GM12874 (cell line): ENCODE results near the gene PATL2.

ENCODE experiments used
- CTCF ChIP-seq: IDR thresholded peaks from 2 replicates; pipeline ENCODE4 v1.5.1; 2011; ENCODE audit warnings: low read depth, mild to moderate bottlenecking, control low read depth, low read length, moderate library complexity; ENCODE audit not compliant: insufficient read depth

PATL2 gene

GRCh38 chr15:44654858-44655257 lies 56.3 kb downstream of the PATL2 start:
- no peak for TF ChIP-seq CTCF

GRCh38 chr15:44647637-44648036 lies 63.5 kb downstream of the PATL2 start:
- no peak for TF ChIP-seq CTCF

DNA sequence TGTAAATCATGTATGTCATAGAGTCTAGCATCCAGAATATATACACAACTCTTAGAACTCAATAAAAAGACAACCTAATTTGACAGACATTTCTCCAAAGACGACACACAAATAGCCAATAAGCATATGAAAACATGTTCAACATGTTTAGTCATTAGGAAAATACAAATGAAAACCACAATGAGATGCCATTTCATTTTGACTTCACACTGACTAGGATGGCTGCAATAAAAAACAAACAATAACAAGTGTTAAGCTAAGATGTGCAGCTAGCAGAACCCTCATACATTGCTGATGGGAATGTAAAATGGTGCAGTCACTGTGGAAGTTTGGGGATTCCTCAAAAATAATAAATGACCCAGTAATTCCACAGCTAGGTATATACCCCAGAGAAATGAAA lies 64.1 kb downstream of the PATL2 start:
- no peak for TF ChIP-seq CTCF

GRCh38 chr15:44646460-44646859 lies 64.7 kb downstream of the PATL2 start:
- no peak for TF ChIP-seq CTCF

GRCh38 chr15:44641651-44642050 lies 69.5 kb downstream of the PATL2 start:
- TF ChIP-seq CTCF: no peak

GRCh38 chr15:44636976-44637375 lies 74.1 kb downstream of the PATL2 start:
- no peak for TF ChIP-seq CTCF

GRCh38 chr15:44633603-44634002 lies 77.5 kb downstream of the PATL2 start:
- no peak for TF ChIP-seq CTCF

DNA sequence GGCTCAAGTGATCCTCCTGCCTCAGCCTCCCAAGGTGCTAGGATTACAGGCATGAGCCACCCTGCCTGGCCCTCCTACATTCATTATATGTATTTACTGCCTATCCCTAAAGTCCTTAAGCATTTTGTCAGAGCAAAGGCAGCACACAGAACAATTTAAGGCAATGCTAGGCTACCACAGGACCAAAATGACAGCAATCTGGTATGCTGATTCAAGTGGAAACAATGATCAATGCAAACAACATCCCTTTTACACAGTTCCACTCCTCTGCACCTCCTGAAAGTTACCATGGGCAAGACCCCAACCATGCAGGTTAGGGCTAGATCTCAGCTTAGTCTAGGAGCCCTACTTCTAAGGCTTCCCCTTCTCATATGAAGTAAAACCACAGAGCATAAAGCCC lies 87.9 kb downstream of the PATL2 start:
- TF ChIP-seq CTCF: no peak
